HL-60 (cell line): ENCODE measurements around the gene SPEM1.

Experiments used
- GABPA ChIP-seq: IDR thresholded peaks from 2 replicates; pipeline ENCODE4 v1.6.1; 2012; ENCODE audit warnings: low read depth
- POLR2AphosphoS5 ChIP-seq: IDR thresholded peaks from 2 replicates; pipeline ENCODE4 v1.6.1; 2012; ENCODE audit warnings: low read depth
- SPI1 ChIP-seq: IDR thresholded peaks from 2 replicates; pipeline ENCODE4 v1.6.1; 2012; ENCODE audit warnings: low read depth, mild to moderate bottlenecking, borderline replicate concordance
- TF ChIP-seq, protein P1 (sequence below): IDR thresholded peaks from one replicate; pipeline ENCODE4 v1.5.1; 2011; ENCODE audit warnings: low read length, control low read depth, inconsistent platforms; ENCODE audit not compliant: insufficient read depth

- TF ChIP-seq, protein P1, sequence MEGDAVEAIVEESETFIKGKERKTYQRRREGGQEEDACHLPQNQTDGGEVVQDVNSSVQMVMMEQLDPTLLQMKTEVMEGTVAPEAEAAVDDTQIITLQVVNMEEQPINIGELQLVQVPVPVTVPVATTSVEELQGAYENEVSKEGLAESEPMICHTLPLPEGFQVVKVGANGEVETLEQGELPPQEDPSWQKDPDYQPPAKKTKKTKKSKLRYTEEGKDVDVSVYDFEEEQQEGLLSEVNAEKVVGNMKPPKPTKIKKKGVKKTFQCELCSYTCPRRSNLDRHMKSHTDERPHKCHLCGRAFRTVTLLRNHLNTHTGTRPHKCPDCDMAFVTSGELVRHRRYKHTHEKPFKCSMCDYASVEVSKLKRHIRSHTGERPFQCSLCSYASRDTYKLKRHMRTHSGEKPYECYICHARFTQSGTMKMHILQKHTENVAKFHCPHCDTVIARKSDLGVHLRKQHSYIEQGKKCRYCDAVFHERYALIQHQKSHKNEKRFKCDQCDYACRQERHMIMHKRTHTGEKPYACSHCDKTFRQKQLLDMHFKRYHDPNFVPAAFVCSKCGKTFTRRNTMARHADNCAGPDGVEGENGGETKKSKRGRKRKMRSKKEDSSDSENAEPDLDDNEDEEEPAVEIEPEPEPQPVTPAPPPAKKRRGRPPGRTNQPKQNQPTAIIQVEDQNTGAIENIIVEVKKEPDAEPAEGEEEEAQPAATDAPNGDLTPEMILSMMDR = no peak
- TF ChIP-seq GABPA (no peak), POLR2AphosphoS5 (no peak), SPI1 (no peak)
Measured at GRCh38 chr17:7426896-7427489, 6.9 kb downstream of the SPEM1 start.
